CD14-positive monocyte (primary cell): ENCODE measurements around the gene CLK3. TPM values are rescaled to one million over a fixed set of nuclear protein-coding genes. Genes with fewer than 3 reads are reported as not detected.

Source experiments
- DNase-seq, 3 donors: peaks; one replicate each; pipeline ENCODE4 v3.0.0-alpha.2; 2011 to 2022
- H2AFZ ChIP-seq: 2 replicates; pipeline ENCODE4 v1.6.0; 2012; ENCODE audit warnings: mild to moderate bottlenecking, low read depth, low read length, inconsistent platforms; ENCODE audit not compliant: insufficient read depth, poor library complexity, severe bottlenecking
- H3K27ac ChIP-seq, 2 donors: 1 replicate in 1 of 2; 2 replicates in 1 of 2; pipeline ENCODE4 v1.5.1; 2012 to 2013; ENCODE audit warnings: low read length in 2 of 2, control low read depth in 1 of 2, inconsistent platforms in 1 of 2, low read depth in 1 of 2, mild to moderate bottlenecking in 1 of 2
- H3K27me3 ChIP-seq, 2 donors: one replicate each; pipeline versions ENCODE4 v1.6.0 to v1.6.1; 2011 to 2013; ENCODE audit warnings: low read length in 2 of 2; ENCODE audit not compliant: control insufficient read depth in 2 of 2, insufficient read depth in 2 of 2
- H3K36me3 ChIP-seq, 2 donors: replicated peaks in 1 of 2; 1 replicate in 1 of 2; 2 replicates in 1 of 2; pipeline versions ENCODE4 v1.5.1 to v1.6.1; 2012 to 2013; ENCODE audit warnings: low read length in 2 of 2, control low read depth in 1 of 2, inconsistent platforms in 1 of 2, mild to moderate bottlenecking in 1 of 2; ENCODE audit not compliant: insufficient read depth in 2 of 2, control insufficient read depth in 1 of 2
- H3K4me1 ChIP-seq, 2 donors: 1 replicate in 1 of 2; 2 replicates in 1 of 2; pipeline versions ENCODE4 v1.5.1 to v1.6.1; 2012 to 2013; ENCODE audit warnings: low read length in 2 of 2, control low read depth in 1 of 2, inconsistent platforms in 1 of 2, mild to moderate bottlenecking in 1 of 2, moderate library complexity in 1 of 2; ENCODE audit not compliant: insufficient read depth in 2 of 2, control insufficient read depth in 1 of 2
- H3K4me2 ChIP-seq: replicated peaks from 2 replicates; pipeline ENCODE3; 2012; ENCODE audit warnings: low read length, moderate library complexity, mild to moderate bottlenecking; ENCODE audit not compliant: poor library complexity, severe bottlenecking; ENCODE audit errors: extremely low read depth
- H3K4me3 ChIP-seq, 3 experiments: fragments of 200-600 bp in 1 of 3; sonication (generic) in 1 of 3; replicated peaks in 1 of 3; 1 replicate in 2 of 3; 2 replicates in 1 of 3; pipeline ENCODE4 v1.5.1; 2011 to 2013; ENCODE audit warnings: low read length in 3 of 3, mild to moderate bottlenecking in 3 of 3, control low read depth in 2 of 3, low read depth in 2 of 3, inconsistent platforms in 1 of 3, moderate library complexity in 1 of 3
- H3K79me2 ChIP-seq: 2 replicates; pipeline ENCODE4 v1.6.0; 2012; ENCODE audit warnings: mild to moderate bottlenecking, control low read depth, inconsistent platforms, low read length, moderate library complexity; ENCODE audit not compliant: insufficient read depth
- H3K9ac ChIP-seq: 2 replicates; pipeline ENCODE4 v1.6.0; 2017; ENCODE audit warnings: low read length, mild to moderate bottlenecking; ENCODE audit not compliant: insufficient read depth, poor library complexity, severe bottlenecking
- H3K9me3 ChIP-seq, 2 donors: replicated peaks in 1 of 2; 1 replicate in 1 of 2; 2 replicates in 1 of 2; pipeline versions ENCODE4 v1.5.1 to v1.6.1; 2012 to 2013; ENCODE audit warnings: low read length in 2 of 2, control low read depth in 1 of 2; ENCODE audit not compliant: control insufficient read depth in 1 of 2, insufficient read depth in 1 of 2
- H4K20me1 ChIP-seq: 2 replicates; pipeline ENCODE4 v1.6.0; 2012; ENCODE audit warnings: mild to moderate bottlenecking, low read length, control low read depth, moderate library complexity; ENCODE audit not compliant: insufficient read depth
- H3K27ac Mint-ChIP-seq, 7 donors: one replicate each; pipeline ENCODE4 v1.8.0; 2020; ENCODE audit warnings: mild to moderate bottlenecking in 7 of 7, mixed read lengths in 7 of 7, moderate library complexity in 6 of 7, inconsistent platforms in 2 of 7
- H3K27me3 Mint-ChIP-seq, 3 donors: one replicate each; pipeline ENCODE4 v1.8.0; 2021 to 2022; ENCODE audit warnings: low read depth in 3 of 3, mild to moderate bottlenecking in 3 of 3, mixed read lengths in 3 of 3, moderate library complexity in 3 of 3, inconsistent platforms in 1 of 3
- H3K36me3 Mint-ChIP-seq, 2 donors: one replicate each; pipeline ENCODE4 v1.8.0; 2020; ENCODE audit warnings: mixed read lengths in 2 of 2, inconsistent platforms in 1 of 2, mild to moderate bottlenecking in 1 of 2
- H3K4me1 Mint-ChIP-seq: one replicate; pipeline ENCODE4 v1.8.0; 2020; ENCODE audit warnings: mild to moderate bottlenecking, mixed read lengths
- H3K4me3 Mint-ChIP-seq, 2 donors: one replicate each; pipeline ENCODE4 v1.8.0; 2020; ENCODE audit warnings: mild to moderate bottlenecking in 2 of 2, mixed read lengths in 2 of 2, moderate library complexity in 1 of 2
- H3K9me3 Mint-ChIP-seq, 7 donors: one replicate each; pipeline ENCODE4 v1.8.0; 2020 to 2022; ENCODE audit warnings: mixed read lengths in 7 of 7, mild to moderate bottlenecking in 6 of 7, moderate library complexity in 6 of 7, inconsistent platforms in 2 of 7
- WGBS: methylation state at CpG from one replicate; pipeline ENCODE4 v1.1.5; 2013; ENCODE audit warnings: missing lambda C conversion rate; ENCODE audit not compliant: insufficient coverage; 5-methylcytosine and 5-hydroxymethylcytosine counted together
- intact Hi-C, 2 donors: fragments of 100-400 bp; cut with micrococcal nuclease; formaldehyde crosslinking; loops; one replicate each; pipeline versions ENCODE4 v1.15.0 to v1.15.1; 2023
- polyA plus RNA-seq, 3 donors: library from polyadenylated mRNA; depleted of rRNA in 1 of 3; unstranded in 2 of 3; stranded (reverse) in 1 of 3; fragments of 300-500 nt in 2 of 3; fragments of >200 nt in 1 of 3; fragmentation: Illumina TruSeq in 2 of 3; gene quantifications; 1 replicate in 2 of 3; 2 replicates in 1 of 3; pipeline ENCODE4 v1.2.3, GENCODE V29; 2012 to 2021
- TF ChIP-seq, protein P1 (sequence below): fragments of 200-600 bp; IDR thresholded peaks from one replicate; pipeline ENCODE4 v1.8.0; 2022; ENCODE audit warnings: antibody characterized with exemption, mild to moderate bottlenecking

Gene CLK3
- polyA plus RNA-seq, 3 donors = 27.6 to 354 (median 33.2) TPM

DNA sequence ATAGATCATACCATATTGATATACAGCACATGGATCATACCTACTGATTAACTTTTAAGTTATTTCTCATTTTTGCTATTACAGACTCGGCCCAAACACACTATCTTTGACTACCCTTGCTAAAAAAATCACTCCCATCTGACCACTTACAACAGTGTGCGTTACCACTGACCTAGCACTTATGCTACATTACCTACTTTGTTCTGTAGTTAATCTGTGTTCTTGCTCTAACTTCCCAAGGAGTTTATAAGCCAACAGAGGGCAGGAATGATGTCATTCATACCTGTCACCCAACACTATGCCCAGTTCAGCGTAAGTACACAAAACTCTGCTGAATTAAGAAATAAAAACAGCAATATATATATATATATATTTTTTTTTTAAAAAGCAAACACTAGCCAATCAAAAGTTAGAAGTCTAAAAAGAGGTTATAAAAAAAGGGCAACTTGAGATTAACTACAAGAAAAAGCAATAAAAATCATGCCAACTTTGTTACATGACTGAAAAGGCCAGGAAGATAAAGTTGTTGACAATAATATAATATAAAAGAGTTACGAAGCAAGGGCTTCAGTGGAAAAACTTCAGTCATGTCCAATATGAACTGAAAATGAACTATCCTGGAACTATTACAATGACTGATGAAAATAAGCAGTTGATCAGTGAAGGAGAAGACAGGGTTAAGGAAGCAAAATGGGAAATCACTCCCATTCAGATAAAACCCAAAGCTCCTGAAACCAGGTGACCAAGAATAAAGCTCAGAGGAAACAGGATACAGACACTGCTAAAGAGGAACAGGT is 46.6 kb downstream of the CLK3 start:
- Histone ChIP-seq H3K4me3 (no peak overlapping the region), H3K27me3 (no peaks in the 10 kb centered on the region), H3K9ac (no peak overlapping the region), H4K20me1 (no peaks in the 10 kb centered on the region), H3K9me3 (no peaks in the 10 kb centered on the region), H3K4me2 (no peak overlapping the region), H3K27ac (no peak overlapping the region), H3K79me2 (peaks cover 3% of the 10 kb centered on the region), H3K36me3 (peaks cover 0 to 28% of the 10 kb centered on the region in 2 donors), H3K4me1 (no peaks in the 10 kb centered on the region), H2AFZ (no peak overlapping the region)
- peaks cover 9% of the 10 kb centered on the region for H3K4me1 Mint-ChIP-seq
- peaks cover 19 to 20% of the 10 kb centered on the region in 2 donors for H3K36me3 Mint-ChIP-seq
- no peak overlapping the region for H3K4me3 Mint-ChIP-seq
- 100% methylated on average over 1 of the region's 4 CpGs for WGBS
- no peak overlapping the region for H3K27ac Mint-ChIP-seq
- intact Hi-C loops = no loop called here
- TF ChIP-seq, protein P1, sequence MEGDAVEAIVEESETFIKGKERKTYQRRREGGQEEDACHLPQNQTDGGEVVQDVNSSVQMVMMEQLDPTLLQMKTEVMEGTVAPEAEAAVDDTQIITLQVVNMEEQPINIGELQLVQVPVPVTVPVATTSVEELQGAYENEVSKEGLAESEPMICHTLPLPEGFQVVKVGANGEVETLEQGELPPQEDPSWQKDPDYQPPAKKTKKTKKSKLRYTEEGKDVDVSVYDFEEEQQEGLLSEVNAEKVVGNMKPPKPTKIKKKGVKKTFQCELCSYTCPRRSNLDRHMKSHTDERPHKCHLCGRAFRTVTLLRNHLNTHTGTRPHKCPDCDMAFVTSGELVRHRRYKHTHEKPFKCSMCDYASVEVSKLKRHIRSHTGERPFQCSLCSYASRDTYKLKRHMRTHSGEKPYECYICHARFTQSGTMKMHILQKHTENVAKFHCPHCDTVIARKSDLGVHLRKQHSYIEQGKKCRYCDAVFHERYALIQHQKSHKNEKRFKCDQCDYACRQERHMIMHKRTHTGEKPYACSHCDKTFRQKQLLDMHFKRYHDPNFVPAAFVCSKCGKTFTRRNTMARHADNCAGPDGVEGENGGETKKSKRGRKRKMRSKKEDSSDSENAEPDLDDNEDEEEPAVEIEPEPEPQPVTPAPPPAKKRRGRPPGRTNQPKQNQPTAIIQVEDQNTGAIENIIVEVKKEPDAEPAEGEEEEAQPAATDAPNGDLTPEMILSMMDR = no peak
- H3K9me3 Mint-ChIP-seq = no peaks in the 10 kb centered on the region
- H3K27me3 Mint-ChIP-seq = peaks cover 0 to 2% (median 1%) of the 10 kb centered on the region in 3 donors
- no peak for DNase-seq

DNA sequence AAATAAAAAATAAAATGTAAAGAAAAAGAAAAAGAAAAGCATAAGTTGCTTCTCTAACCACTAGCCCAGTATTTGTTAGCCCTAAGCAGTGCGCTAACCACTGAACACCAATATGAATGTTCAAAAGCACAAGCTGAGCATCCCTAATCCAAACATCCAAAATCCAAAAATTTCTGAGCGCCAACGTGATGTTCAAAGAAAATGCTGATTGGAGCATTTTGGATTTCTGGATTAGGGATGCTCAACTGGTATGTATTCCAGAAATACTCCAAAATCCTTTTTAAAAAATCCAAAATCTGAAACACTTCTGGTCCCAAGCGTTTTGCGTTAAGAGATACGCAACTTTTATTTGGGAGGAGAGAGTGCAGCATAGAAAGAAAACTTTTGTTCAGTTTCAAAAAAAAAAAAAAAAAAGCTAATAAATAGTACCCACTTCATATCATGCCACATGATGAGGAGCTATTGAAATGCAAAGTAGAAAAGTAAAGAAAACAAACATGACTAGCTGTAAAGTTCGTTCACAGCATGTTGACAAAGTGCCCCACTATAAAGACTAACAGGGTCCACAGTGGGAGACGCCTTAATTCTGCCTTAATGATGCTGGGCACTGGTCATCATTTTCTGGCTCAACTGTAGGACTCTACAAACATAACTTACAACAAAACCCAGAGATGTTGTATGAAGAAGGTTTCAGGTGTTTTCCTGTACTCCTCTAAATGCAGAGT is 47.8 kb downstream of the CLK3 start:
- no peak overlapping the region for H3K27ac Mint-ChIP-seq
- peaks cover 3% of the 10 kb centered on the region for H3K79me2 ChIP-seq

More for the DNA sequence above, 47.8 kb downstream of the CLK3 start:
- H2AFZ ChIP-seq = no peak overlapping the region
- no peak overlapping the region for H3K4me3 ChIP-seq
- H3K4me3 Mint-ChIP-seq = no peak overlapping the region
- TF ChIP-seq, protein P1 = no peak
- H3K27ac ChIP-seq = no peak overlapping the region
- peaks cover 0 to 2% (median 1%) of the 10 kb centered on the region in 3 donors for H3K27me3 Mint-ChIP-seq
- H3K4me2 ChIP-seq = no peak overlapping the region
- H3K27me3 ChIP-seq = no peaks in the 10 kb centered on the region
- no peaks in the 10 kb centered on the region for H3K9me3 ChIP-seq
- H3K4me1 ChIP-seq = no peaks in the 10 kb centered on the region
- peaks cover 25 to 28% of the 10 kb centered on the region in 2 donors for H3K36me3 Mint-ChIP-seq
- peaks cover 3 to 30% of the 10 kb centered on the region in 2 donors for H3K36me3 ChIP-seq
- no peak overlapping the region for H3K9ac ChIP-seq
- no CpG with 5 or more reads among the region's 8 CpGs for WGBS
- H3K4me1 Mint-ChIP-seq = peaks cover 9% of the 10 kb centered on the region
- DNase-seq = no peak
- intact Hi-C loops = no loop called here
- H3K9me3 Mint-ChIP-seq = no peaks in the 10 kb centered on the region
- H4K20me1 ChIP-seq = no peaks in the 10 kb centered on the region
